H1 (cell line): Measurements from ENCODE around the gene C1QTNF1. TPM values are rescaled to one million over a fixed set of nuclear protein-coding genes. Genes with fewer than 3 reads are reported as not detected.

Source experiments
- CTCF ChIA-PET: fragments of 300-600 bp; sonication (Branson Sonifier 250); formaldehyde crosslinking; loops from one replicate; lab custom pipeline; 2021; ENCODE audit not compliant: partially characterized antibody; lab: Charles Lee
- POLR2A ChIA-PET: fragments of 300-600 bp; sonication (Branson Sonifier 250); formaldehyde crosslinking; loops from one replicate; lab custom pipeline; 2021; ENCODE audit warnings: inconsistent platforms; ENCODE audit not compliant: partially characterized antibody; lab: Charles Lee
- DNase-seq, 2 experiments: peaks; one replicate each; pipeline versions ENCODE4 v3.0.0 to v3.0.0-alpha.2; 2010 to 2022; ENCODE audit warnings: low spot score in 2 of 2, low read depth in 1 of 2, mixed read lengths in 1 of 2
- FAIRE-seq: peaks from 2 replicates; lab custom pipeline; 2011; peaks lifted over from hg19 to GRCh38; lab: Jason Lieb, UNC
- H2AFZ ChIP-seq: 2 replicates; pipeline ENCODE4 v1.8.1; 2012; ENCODE audit warnings: low read length, inconsistent platforms
- H2AK5ac ChIP-seq: 2 replicates; pipeline ENCODE4 v1.6.1; 2013; ENCODE audit warnings: low read depth, low read length
- H2BK120ac ChIP-seq: replicated peaks from 2 replicates; pipeline ENCODE3; 2013; ENCODE audit warnings: low read depth, low read length, inconsistent platforms
- H2BK12ac ChIP-seq: 2 replicates; pipeline ENCODE4 v1.6.1; 2013; ENCODE audit warnings: low read depth, low read length
- H2BK15ac ChIP-seq: 2 replicates; pipeline ENCODE4 v1.6.1; 2013; ENCODE audit warnings: low read length
- H2BK20ac ChIP-seq: 2 replicates; pipeline ENCODE4 v1.6.1; 2013; ENCODE audit warnings: low read length
- H2BK5ac ChIP-seq: 2 replicates; pipeline ENCODE4 v1.6.1; 2013; ENCODE audit warnings: low read depth, low read length
- H3K14ac ChIP-seq: 2 replicates; pipeline ENCODE4 v1.6.1; 2013; ENCODE audit warnings: inconsistent platforms; ENCODE audit not compliant: insufficient read length
- H3K18ac ChIP-seq: 2 replicates; pipeline ENCODE4 v1.6.1; 2013; ENCODE audit warnings: low read length; ENCODE audit errors: extremely low read depth
- H3K23ac ChIP-seq: 2 replicates; pipeline ENCODE4 v1.6.1; 2013; ENCODE audit warnings: inconsistent platforms; ENCODE audit not compliant: insufficient read length
- H3K23me2 ChIP-seq: 2 replicates; pipeline ENCODE4 v1.6.1; 2013; ENCODE audit warnings: low read depth, low read length
- H3K27ac ChIP-seq: 2 replicates; pipeline ENCODE4 v1.6.1; 2011; ENCODE audit warnings: low read depth, low read length, inconsistent platforms
- H3K27me3 ChIP-seq, 4 experiments: replicated peaks in 1 of 4; 1 replicate in 1 of 4; 2 replicates in 3 of 4; pipeline versions ENCODE4 v1.6.1 to v1.8.1; 2011 to 2013; ENCODE audit warnings: low read length in 3 of 4, mild to moderate bottlenecking in 3 of 4, inconsistent platforms in 2 of 4, mixed read lengths in 2 of 4, moderate library complexity in 1 of 4; ENCODE audit not compliant: control insufficient read depth in 3 of 4, insufficient read depth in 3 of 4; ENCODE audit errors: extremely low read depth in 1 of 4
- H3K36me3 ChIP-seq, 4 experiments: 2 replicates each; pipeline versions ENCODE4 v1.6.1 to v1.8.1; 2011 to 2013; ENCODE audit warnings: mild to moderate bottlenecking in 4 of 4, low read length in 3 of 4, moderate library complexity in 2 of 4, control low read depth in 1 of 4, inconsistent platforms in 1 of 4; ENCODE audit not compliant: insufficient read depth in 4 of 4, control insufficient read depth in 2 of 4
- H3K4ac ChIP-seq: replicated peaks from 2 replicates; pipeline ENCODE3; 2013; ENCODE audit warnings: low read length, low read depth, mixed read lengths, inconsistent platforms; ENCODE audit not compliant: insufficient read length
- H3K4me1 ChIP-seq, 4 experiments: replicated peaks in 1 of 4; 1 replicate in 1 of 4; 2 replicates in 3 of 4; pipeline versions ENCODE4 v1.6.1 to v1.8.1; 2011 to 2013; ENCODE audit warnings: low read length in 3 of 4, inconsistent platforms in 2 of 4, mixed read lengths in 1 of 4; ENCODE audit not compliant: insufficient read depth in 4 of 4, control insufficient read depth in 3 of 4
- H3K4me2 ChIP-seq, 2 experiments: 2 replicates each; pipeline versions ENCODE4 v1.6.1 to v1.8.1; 2011 to 2013; ENCODE audit warnings: low read depth in 2 of 2, low read length in 2 of 2, control low read depth in 1 of 2, inconsistent platforms in 1 of 2, mild to moderate bottlenecking in 1 of 2; ENCODE audit not compliant: insufficient read depth in 1 of 2
- H3K4me3 ChIP-seq, 4 experiments: fragments of 200-600, 300-600 bp in 1 of 4; sonication (generic), shearing (Covaris generic), sonication (Bioruptor Twin) in 1 of 4; 2 replicates each; pipeline versions ENCODE4 v1.5.1 to v1.8.1; 2011 to 2016; ENCODE audit warnings: low read length in 4 of 4, low read depth in 3 of 4, control low read depth in 2 of 4, inconsistent platforms in 2 of 4, mild to moderate bottlenecking in 2 of 4, mixed read lengths in 1 of 4, moderate library complexity in 1 of 4; ENCODE audit not compliant: insufficient read depth in 2 of 4; ENCODE audit errors: extremely low read depth in 1 of 4
- H3K56ac ChIP-seq: replicated peaks from 2 replicates; pipeline ENCODE3; 2013; ENCODE audit warnings: low read depth, mild to moderate bottlenecking, mixed read lengths, low read length, inconsistent platforms; ENCODE audit not compliant: insufficient read length
- H3K79me1 ChIP-seq: 2 replicates; pipeline ENCODE4 v1.6.1; 2013; ENCODE audit warnings: low read depth, low read length, control low read depth
- H3K79me2 ChIP-seq, 2 experiments: 2 replicates each; pipeline versions ENCODE4 v1.6.1 to v1.8.1; 2012 to 2013; ENCODE audit warnings: low read length in 2 of 2, mild to moderate bottlenecking in 2 of 2, inconsistent platforms in 1 of 2; ENCODE audit not compliant: insufficient read depth in 2 of 2, control insufficient read depth in 1 of 2
- H3K9ac ChIP-seq, 4 experiments: replicated peaks in 1 of 4; 1 replicate in 1 of 4; 2 replicates in 3 of 4; pipeline versions ENCODE4 v1.6.1 to v1.8.1; 2011 to 2013; ENCODE audit warnings: low read depth in 3 of 4, low read length in 3 of 4, control low read depth in 2 of 4, mild to moderate bottlenecking in 2 of 4, moderate library complexity in 2 of 4, inconsistent platforms in 1 of 4; ENCODE audit errors: extremely low read depth in 1 of 4
- H3K9me3 ChIP-seq, 2 experiments: 2 replicates each; pipeline versions ENCODE4 v1.6.1 to v1.8.1; 2012 to 2013; ENCODE audit warnings: mild to moderate bottlenecking in 2 of 2, moderate library complexity in 2 of 2, control low read depth in 1 of 2, inconsistent platforms in 1 of 2, low read depth in 1 of 2, low read length in 1 of 2, mixed read lengths in 1 of 2; ENCODE audit not compliant: insufficient read depth in 2 of 2
- H4K20me1 ChIP-seq, 2 experiments: replicated peaks in 1 of 2; 2 replicates each; pipeline versions ENCODE3 to v1.8.1; 2011 to 2013; ENCODE audit warnings: inconsistent platforms in 2 of 2, low read length in 2 of 2, mild to moderate bottlenecking in 1 of 2; ENCODE audit not compliant: insufficient read depth in 2 of 2, control insufficient read depth in 1 of 2
- H4K5ac ChIP-seq: 2 replicates; pipeline ENCODE4 v1.6.1; 2013; ENCODE audit warnings: low read length, low read depth, mixed read lengths, inconsistent platforms; ENCODE audit not compliant: insufficient read length
- H4K8ac ChIP-seq: 2 replicates; pipeline ENCODE4 v1.8.0; 2013; ENCODE audit warnings: mild to moderate bottlenecking, moderate library complexity, low read length, inconsistent platforms; ENCODE audit not compliant: insufficient read depth; ENCODE audit errors: extremely low read depth
- H4K91ac ChIP-seq: replicated peaks from 2 replicates; pipeline ENCODE3; 2013; ENCODE audit warnings: low read length, mixed read lengths, inconsistent platforms; ENCODE audit not compliant: insufficient read length
- NANOG ChIP-seq: IDR thresholded peaks from 2 replicates; pipeline ENCODE4 v1.6.1; 2011; ENCODE audit warnings: low read length, low read depth, mild to moderate bottlenecking, inconsistent platforms; ENCODE audit not compliant: insufficient read depth, poor library complexity, severe bottlenecking
- WGBS, 2 experiments: shearing (Covaris generic) in 1 of 2; methylation state at CpG; one replicate each; pipeline versions ENCODE4 v1.1.6 to v1.1.7; 2013 to 2015; ENCODE audit warnings: low lambda C conversion rate in 2 of 2, mixed read lengths in 2 of 2, inconsistent platforms in 1 of 2, low coverage in 1 of 2, missing lambda C conversion rate in 1 of 2; ENCODE audit not compliant: insufficient replicate concordance in 2 of 2, insufficient coverage in 1 of 2, insufficient read length in 1 of 2; ENCODE audit errors: extremely low coverage in 1 of 2, missing lambda C conversion rate in 1 of 2; 5-methylcytosine and 5-hydroxymethylcytosine counted together
- polyA plus RNA-seq, 7 experiments: library from polyadenylated mRNA; depleted of rRNA in 3 of 7; stranded (reverse) in 5 of 7; unstranded in 2 of 7; fragments of >200 nt in 5 of 7; fragments of 200-250 nt in 2 of 7; gene quantifications; 1 replicate in 5 of 7; 2 replicates in 1 of 7; 4 replicates in 1 of 7; pipeline versions ENCODE4 v1.2.1 to v1.2.3, GENCODE V29; 2011 to 2013; ENCODE audit warnings: missing spikeins in 2 of 7, mixed read lengths in 2 of 7
- total RNA-seq: library from RNA; stranded (reverse); fragmentation: NEBNext Ultra II Directional; extraction: Animal tissue kit (Norgen Biotek cat#: 25700); gene quantifications from 2 replicates; pipeline ENCODE4 v1.2.1, GENCODE V29; 2021

C1QTNF1 gene
- total and polyA plus RNA-seq, 2 of the 8 experiments (the other 6 are each of a cell fraction or from before 2014, with no cell fraction given), result 1.5 to 2.5 TPM

GRCh38 chr17:79001190-79002020 is 22.6 kb upstream of the C1QTNF1 start:
- no peak overlapping the region for H3K56ac ChIP-seq
- H3K23me2 ChIP-seq, result no peaks in the 10 kb centered on the region; the same call in 1 of the 2 replicates
- H2BK12ac ChIP-seq, result no peak overlapping the region
- H3K9me3 ChIP-seq, result no peaks in the 10 kb centered on the region
- POLR2A ChIA-PET, result no interaction called here
- no peak overlapping the region for H4K5ac ChIP-seq
- H2BK5ac ChIP-seq, result no peak overlapping the region
- H3K79me1 ChIP-seq, result peaks cover 9% of the 10 kb centered on the region
- CTCF ChIA-PET, result interaction anchor here (1.6 to 2.0 kb wide), 2 partner anchors 31 to 135 kb away, joined by 3 to 7 read pairs; no protein-coding TSS in a partner anchor
- no peak overlapping the region for H2AK5ac ChIP-seq
- peaks cover 3 to 4% of the 10 kb centered on the region in 2 experiments; a peak in 1 of 4 replicates for H3K79me2 ChIP-seq
- H3K14ac ChIP-seq, result no peak overlapping the region
- H2AFZ ChIP-seq, result no peak overlapping the region
- peaks cover 44 to 63% of the 10 kb centered on the region in 2 experiments for H4K20me1 ChIP-seq
- H2BK120ac ChIP-seq, result no peak overlapping the region
- H3K4me2 ChIP-seq, result no peak overlapping the region
- H3K36me3 ChIP-seq, result peaks cover 0 to 4% (median 2%) of the 10 kb centered on the region in 4 experiments; a peak in 3 of 8 replicates
- H4K91ac ChIP-seq, result no peak overlapping the region
- no peak overlapping the region for H3K4me3 ChIP-seq
- no peak for DNase-seq
- H3K23ac ChIP-seq, result no peak overlapping the region
- H3K4ac ChIP-seq, result no peak overlapping the region
- peaks cover 0 to 2% (median 0%) of the 10 kb centered on the region in 4 experiments; a peak in 2 of 7 replicates for H3K4me1 ChIP-seq
- 81% methylated on average over 16 of the region's 19 CpGs; no CpG with 5 or more reads in 1 of the 2 experiments for WGBS, 2 experiments
- FAIRE-seq, result no peak
- no peak for TF ChIP-seq NANOG
- H2BK15ac ChIP-seq, result no peak overlapping the region
- no peak overlapping the region for H3K27ac ChIP-seq
- no peak overlapping the region for H3K18ac ChIP-seq
- no peak overlapping the region for H4K8ac ChIP-seq
- no peak overlapping the region for H2BK20ac ChIP-seq
- H3K9ac ChIP-seq, result no peak overlapping the region
- H3K27me3 ChIP-seq, result peaks cover 22 to 55% (median 49%) of the 10 kb centered on the region in 4 experiments
